ENCODE measurements around the gene FAM209B. TPM values are rescaled to one million over a fixed set of nuclear protein-coding genes. Genes with fewer than 3 reads are reported as not detected.

The FAM209B gene
- total RNA-seq, 1 experiment from 2014 or later: not detected

- Histone ChIP-seq H3K36me3 (ENCODE audit: control insufficient read depth, insufficient read depth, low read length) (no peaks in the 10 kb centered on the region), H3K4me1 (no peaks in the 10 kb centered on the region), H3K27me3 (replicated peaks; ENCODE audit: control insufficient read depth, insufficient read depth, low read length) (no peaks in the 10 kb centered on the region), H3K9me3 (peaks cover 10% of the 10 kb centered on the region), H3K4me3 (ENCODE audit: low read depth, low read length) (no peak overlapping the region)
- H3K9me3 Mint-ChIP-seq (ENCODE audit: unreplicated experiment): peaks cover 12% of the 10 kb centered on the region
- no TSS peak for BruUV-seq (replicated peaks)
- no peak overlapping the region for H3K27ac Mint-ChIP-seq (ENCODE audit: unreplicated experiment)
- CTCF ChIA-PET: interaction anchor here (0.6 kb wide), 1 partner anchor 284 kb away, joined by 4 read pairs; no protein-coding TSS in a partner anchor
- intact Hi-C loops (cut with micrococcal nuclease; ENCODE audit: unreplicated experiment): no loop called here
- H3K4me3 Mint-ChIP-seq (ENCODE audit: unreplicated experiment): no peak overlapping the region
- H3K36me3 Mint-ChIP-seq (ENCODE audit: insufficient read depth, unreplicated experiment): peaks cover 15% of the 10 kb centered on the region
- peaks cover 3% of the 10 kb centered on the region for H3K27me3 Mint-ChIP-seq (ENCODE audit: insufficient read depth, unreplicated experiment)
- H3K4me1 Mint-ChIP-seq (ENCODE audit: low read depth, unreplicated experiment): no peaks in the 10 kb centered on the region
- no peak for DNase-seq
- no peak for TF ChIP-seq CTCF (IDR thresholded peaks at IDR 0.05; ENCODE audit: insufficient read depth in 1 of 2, low read depth in 1 of 2, low read length in 1 of 2, severe bottlenecking in 1 of 2, unreplicated experiment in 1 of 2)
- POLR2A ChIA-PET: no interaction called here
Measured at GRCh38 chr20:56527521-56527920, 5.5 kb upstream of the FAM209B start.

GRCh38 chr20:56537997-56538396 is 5.0 kb downstream of the FAM209B start:
- DNase-seq: no peak
- CTCF ChIA-PET: no interaction called here
- H3K4me3 Mint-ChIP-seq (ENCODE audit: unreplicated experiment): no peak overlapping the region
- H3K9me3 ChIP-seq: no peaks in the 10 kb centered on the region
- no peaks in the 10 kb centered on the region for H3K27me3 ChIP-seq (replicated peaks; ENCODE audit: control insufficient read depth, insufficient read depth, low read length)
- no peaks in the 10 kb centered on the region for H3K27me3 Mint-ChIP-seq (ENCODE audit: insufficient read depth, unreplicated experiment)
- H3K4me3 ChIP-seq (ENCODE audit: low read depth, low read length): no peak overlapping the region
- TF ChIP-seq CTCF (IDR thresholded peaks at IDR 0.05; ENCODE audit: insufficient read depth in 1 of 2, low read depth in 1 of 2, low read length in 1 of 2, severe bottlenecking in 1 of 2, unreplicated experiment in 1 of 2): no peak
- no peaks in the 10 kb centered on the region for H3K4me1 ChIP-seq
- intact Hi-C loops (cut with micrococcal nuclease; ENCODE audit: unreplicated experiment): no loop called here
- no peaks in the 10 kb centered on the region for H3K36me3 ChIP-seq (ENCODE audit: control insufficient read depth, insufficient read depth, low read length)
- H3K9me3 Mint-ChIP-seq (ENCODE audit: unreplicated experiment): no peaks in the 10 kb centered on the region
- no peaks in the 10 kb centered on the region for H3K36me3 Mint-ChIP-seq (ENCODE audit: insufficient read depth, unreplicated experiment)
- H3K4me1 Mint-ChIP-seq (ENCODE audit: low read depth, unreplicated experiment): no peaks in the 10 kb centered on the region
- no TSS peak for BruUV-seq (replicated peaks)
- POLR2A ChIA-PET: interaction anchor here (0.7 kb wide), 1 partner anchor 139 kb away, joined by 3 read pairs; no protein-coding TSS in a partner anchor
- H3K27ac Mint-ChIP-seq (ENCODE audit: unreplicated experiment): no peak overlapping the region

GRCh38 chr20:56540415-56540814 is 7.4 kb downstream of the FAM209B start:
- no peaks in the 10 kb centered on the region for H3K9me3 Mint-ChIP-seq (ENCODE audit: unreplicated experiment)
- no peaks in the 10 kb centered on the region for H3K36me3 Mint-ChIP-seq (ENCODE audit: insufficient read depth, unreplicated experiment)
- no peak overlapping the region for H3K27ac Mint-ChIP-seq (ENCODE audit: unreplicated experiment)
- TF ChIP-seq CTCF (IDR thresholded peaks at IDR 0.05; ENCODE audit: insufficient read depth in 1 of 2, low read depth in 1 of 2, low read length in 1 of 2, severe bottlenecking in 1 of 2, unreplicated experiment in 1 of 2): no peak
- no TSS peak for BruUV-seq (replicated peaks)
- H3K4me1 ChIP-seq: no peaks in the 10 kb centered on the region
- intact Hi-C loops (cut with micrococcal nuclease; ENCODE audit: unreplicated experiment): no loop called here
- H3K4me1 Mint-ChIP-seq (ENCODE audit: low read depth, unreplicated experiment): no peaks in the 10 kb centered on the region
- H3K27me3 ChIP-seq (replicated peaks; ENCODE audit: control insufficient read depth, insufficient read depth, low read length): no peaks in the 10 kb centered on the region
- ChIA-PET CTCF (interaction anchor here (1.0 kb wide), 1 partner anchor 10 kb away, joined by 6 read pairs; no protein-coding TSS in a partner anchor), POLR2A (no interaction called here)
- no peak overlapping the region for H3K4me3 Mint-ChIP-seq (ENCODE audit: unreplicated experiment)
- no peaks in the 10 kb centered on the region for H3K36me3 ChIP-seq (ENCODE audit: control insufficient read depth, insufficient read depth, low read length)
- no peak overlapping the region for H3K4me3 ChIP-seq (ENCODE audit: low read depth, low read length)
- no peaks in the 10 kb centered on the region for H3K9me3 ChIP-seq
- no peak for DNase-seq
- no peaks in the 10 kb centered on the region for H3K27me3 Mint-ChIP-seq (ENCODE audit: insufficient read depth, unreplicated experiment)

Data from Caco-2 (cell line).